ENCODE measurements around the gene FAM237A. TPM values are rescaled to one million over a fixed set of nuclear protein-coding genes. Genes with fewer than 3 reads are reported as not detected.

Gene FAM237A
- total RNA-seq, 4 donors from 2014 or later: not detected

GRCh38 chr2:206639636-206640035 lies 2.7 kb upstream of the FAM237A start:
- H3K36me3 ChIP-seq: no peaks in the 10 kb centered on the region

GRCh38 chr2:206641226-206641625 lies 1.1 kb upstream of the FAM237A start:
- ATAC-seq: no peak
- no peaks in the 10 kb centered on the region for H3K9me3 ChIP-seq
- peaks cover 51% of the 10 kb centered on the region for H3K27me3 ChIP-seq
- H3K36me3 ChIP-seq: no peaks in the 10 kb centered on the region
- no peak overlapping the region for H3K4me3 ChIP-seq
- 17 to 35% methylated on average over 1 to 2 of the region's 3 CpGs for WGBS, 2 donors (ENCODE audit: low coverage in 1 of 2)
- peaks cover 0 to 7% (median 0%) of the 10 kb centered on the region in 3 donors for H3K4me1 ChIP-seq
- no peak for TF ChIP-seq EP300 (IDR thresholded peaks at IDR 0.05)
- TF ChIP-seq POLR2AphosphoS5 (IDR thresholded peaks at IDR 0.05): no peak
- TF ChIP-seq CTCF (IDR thresholded peaks at IDR 0.05): no peak
- no peak for TF ChIP-seq POLR2A (IDR thresholded peaks at IDR 0.05)
- no peak overlapping the region for H3K27ac ChIP-seq

More at GRCh38 chr2:206639636-206640035, 2.7 kb upstream of the FAM237A start:
- no peak for ATAC-seq
- H3K4me3 ChIP-seq: no peak overlapping the region
- H3K27ac ChIP-seq: no peak overlapping the region
- peaks cover 47% of the 10 kb centered on the region for H3K27me3 ChIP-seq
- WGBS, 2 donors (ENCODE audit: low coverage in 1 of 2): 23 to 30% methylated on average over 2 of the region's 2 CpGs
- no peaks in the 10 kb centered on the region for H3K9me3 ChIP-seq
- H3K4me1 ChIP-seq: peaks cover 0 to 7% (median 0%) of the 10 kb centered on the region in 3 donors
- no peak for TF ChIP-seq POLR2A (IDR thresholded peaks at IDR 0.05)
- TF ChIP-seq CTCF (IDR thresholded peaks at IDR 0.05): no peak
- TF ChIP-seq POLR2AphosphoS5 (IDR thresholded peaks at IDR 0.05): no peak
- no peak for TF ChIP-seq EP300 (IDR thresholded peaks at IDR 0.05)

GRCh38 chr2:206647985-206648384 lies 5.7 kb downstream of the FAM237A start:
- TF ChIP-seq EP300 (IDR thresholded peaks at IDR 0.05) (no peak), POLR2A (IDR thresholded peaks at IDR 0.05) (no peak), CTCF (IDR thresholded peaks at IDR 0.05) (no peak), POLR2AphosphoS5 (IDR thresholded peaks at IDR 0.05) (no peak)
- H3K27me3 ChIP-seq: peaks cover 13% of the 10 kb centered on the region
- H3K27ac ChIP-seq: no peak overlapping the region
- 56 to 83% methylated on average over 1 of the region's 1 CpG for WGBS, 2 donors (ENCODE audit: low coverage in 1 of 2)
- no peaks in the 10 kb centered on the region for H3K4me1 ChIP-seq
- no peak overlapping the region for H3K4me3 ChIP-seq
- H3K9me3 ChIP-seq: no peaks in the 10 kb centered on the region
- no peaks in the 10 kb centered on the region for H3K36me3 ChIP-seq
- no peak for ATAC-seq

GRCh38 chr2:206657087-206657486 lies 14.8 kb downstream of the FAM237A start:
- Histone ChIP-seq H3K4me3 (no peak overlapping the region), H3K27me3 (no peaks in the 10 kb centered on the region), H3K4me1 (no peaks in the 10 kb centered on the region), H3K27ac (no peak overlapping the region), H3K36me3 (no peaks in the 10 kb centered on the region), H3K9me3 (peaks cover 0 to 11% (median 0%) of the 10 kb centered on the region in 3 donors)
- TF ChIP-seq EP300 (IDR thresholded peaks at IDR 0.05) (no peak), CTCF (IDR thresholded peaks at IDR 0.05) (no peak), POLR2A (IDR thresholded peaks at IDR 0.05) (no peak), POLR2AphosphoS5 (IDR thresholded peaks at IDR 0.05) (no peak)
- ATAC-seq: no peak
- 64% methylated on average over 1 of the region's 1 CpG; no CpG with 5 or more reads in 1 of the 2 donors for WGBS, 2 donors (ENCODE audit: low coverage in 1 of 2)

GRCh38 chr2:206665251-206665650 lies 23.0 kb downstream of the FAM237A start:
- Histone ChIP-seq H3K27me3 (peaks cover 15% of the 10 kb centered on the region), H3K4me3 (no peak overlapping the region), H3K27ac (no peak overlapping the region), H3K4me1 (no peaks in the 10 kb centered on the region), H3K9me3 (no peaks in the 10 kb centered on the region), H3K36me3 (no peaks in the 10 kb centered on the region)
- no peak for ATAC-seq
- 84 to 100% methylated on average over 1 to 3 of the region's 3 CpGs for WGBS, 2 donors (ENCODE audit: low coverage in 1 of 2)
- TF ChIP-seq POLR2AphosphoS5 (IDR thresholded peaks at IDR 0.05) (no peak), EP300 (IDR thresholded peaks at IDR 0.05) (no peak), POLR2A (IDR thresholded peaks at IDR 0.05) (no peak), CTCF (IDR thresholded peaks at IDR 0.05) (no peak)
